IMR-90 (cell line): ENCODE measurements around the gene SERINC3. TPM values are rescaled to one million over a fixed set of nuclear protein-coding genes. Genes with fewer than 3 reads are reported as not detected.

Experiments used
- ATAC-seq: fragments of 200-7000 bp; cut with Tn5 transposase; 2 replicates; pipeline ENCODE4 v1.9.1; 2020; ENCODE audit warnings: low read depth, mild to moderate bottlenecking, moderate library complexity
- Bru-seq: library from RNA; stranded (reverse); fragments of 400-500 nt; gene quantifications from one replicate; lab custom pipeline; 2021; lab: Mats Ljungman, UMichigan
- BruChase-seq, 2 experiments: library from RNA; stranded (reverse); fragments of 400-500 nt; gene quantifications; one replicate each; lab custom pipeline; 2021; lab: Mats Ljungman, UMichigan
- BruUV-seq: library from RNA; stranded (reverse); fragments of 400-500 nt; replicated peaks from 2 replicates; lab custom pipeline; 2021; lab: Mats Ljungman, UMichigan
- CTCF ChIA-PET: fragments of 300-600 bp; formaldehyde crosslinking; extraction: SDS; loops from one replicate; lab custom pipeline; 2021; ENCODE audit warnings: antibody characterized with exemption; lab: Yijun Ruan, JAX
- POLR2A ChIA-PET: fragments of 300-600 bp; sonication (Branson Sonifier 250); formaldehyde crosslinking; loops from one replicate; lab custom pipeline; 2022; ENCODE audit warnings: antibody characterized with exemption; ENCODE audit not compliant: unreplicated experiment; lab: Charles Lee
- DNase-seq: peaks from one replicate; pipeline ENCODE4 v3.0.0; 2013
- H2AFZ ChIP-seq: replicated peaks from 2 replicates; pipeline ENCODE3; 2013; ENCODE audit warnings: low read length, mild to moderate bottlenecking; ENCODE audit not compliant: poor library complexity
- H2AK5ac ChIP-seq: 2 replicates; pipeline ENCODE4 v1.6.1; 2013; ENCODE audit warnings: low read depth, low read length, inconsistent platforms
- H2AK9ac ChIP-seq: replicated peaks from 2 replicates; pipeline ENCODE3; 2013; ENCODE audit warnings: mild to moderate bottlenecking, low read depth, low read length, moderate library complexity; ENCODE audit not compliant: poor library complexity
- H2BK120ac ChIP-seq: 2 replicates; pipeline ENCODE4 v1.6.1; 2013; ENCODE audit warnings: low read depth, low read length, inconsistent platforms
- H2BK15ac ChIP-seq: 3 replicates; pipeline ENCODE4 v1.6.1; 2013; ENCODE audit warnings: low read depth, low read length, inconsistent platforms
- H2BK20ac ChIP-seq: 2 replicates; pipeline ENCODE4 v1.6.1; 2013; ENCODE audit warnings: low read depth, mild to moderate bottlenecking, inconsistent platforms, low read length, moderate library complexity
- H2BK5ac ChIP-seq: 2 replicates; pipeline ENCODE4 v1.6.1; 2013; ENCODE audit warnings: mild to moderate bottlenecking, low read depth, low read length, inconsistent platforms; ENCODE audit not compliant: poor library complexity, severe bottlenecking
- H3K14ac ChIP-seq: replicated peaks from 2 replicates; pipeline ENCODE4 v1.6.1; 2013; ENCODE audit warnings: low read depth, low read length, inconsistent platforms
- H3K18ac ChIP-seq: 2 replicates; pipeline ENCODE4 v1.6.1; 2013; ENCODE audit warnings: low read depth, low read length, control low read depth
- H3K23ac ChIP-seq: 2 replicates; pipeline ENCODE4 v1.6.1; 2013; ENCODE audit warnings: low read depth, low read length, inconsistent platforms
- H3K27ac ChIP-seq: 2 replicates; pipeline ENCODE4 v1.5.1; 2013; ENCODE audit warnings: mild to moderate bottlenecking, control low read depth, low read length; ENCODE audit not compliant: insufficient read depth
- H3K27me3 ChIP-seq: 2 replicates; pipeline ENCODE4 v1.6.1; 2013; ENCODE audit warnings: low read length; ENCODE audit not compliant: control insufficient read depth, insufficient read depth
- H3K36me3 ChIP-seq: 2 replicates; pipeline ENCODE4 v1.6.1; 2013; ENCODE audit warnings: low read length, mixed read lengths; ENCODE audit not compliant: control insufficient read depth, insufficient read depth
- H3K4ac ChIP-seq: 2 replicates; pipeline ENCODE4 v1.6.1; 2013; ENCODE audit warnings: low read depth, low read length, inconsistent platforms
- H3K4me1 ChIP-seq: 2 replicates; pipeline ENCODE4 v1.6.1; 2013; ENCODE audit warnings: low read length, mixed read lengths; ENCODE audit not compliant: control insufficient read depth, insufficient read depth
- H3K4me2 ChIP-seq: 2 replicates; pipeline ENCODE4 v1.6.1; 2013; ENCODE audit warnings: low read depth, mild to moderate bottlenecking, control low read depth, low read length, moderate library complexity
- H3K4me3 ChIP-seq: 2 replicates; pipeline ENCODE4 v1.5.1; 2013; ENCODE audit warnings: low read depth, mild to moderate bottlenecking, control low read depth, low read length, moderate library complexity; ENCODE audit not compliant: insufficient read depth
- H3K56ac ChIP-seq: 2 replicates; pipeline ENCODE4 v1.6.1; 2013; ENCODE audit warnings: low read length, inconsistent platforms; ENCODE audit not compliant: insufficient read depth; ENCODE audit errors: extremely low read depth
- H3K79me1 ChIP-seq, 2 experiments: 2 replicates each; pipeline ENCODE4 v1.6.1; 2013; ENCODE audit warnings: low read length in 2 of 2, inconsistent platforms in 1 of 2, low read depth in 1 of 2
- H3K9ac ChIP-seq: 2 replicates; pipeline ENCODE4 v1.6.1; 2013; ENCODE audit warnings: low read depth, low read length, control low read depth
- H3K9me1 ChIP-seq: 2 replicates; pipeline ENCODE4 v1.6.1; 2013; ENCODE audit warnings: low read length, inconsistent platforms; ENCODE audit not compliant: insufficient read depth
- H3K9me3 ChIP-seq: 2 replicates; pipeline ENCODE4 v1.6.1; 2013; ENCODE audit warnings: low read length; ENCODE audit not compliant: control insufficient read depth, insufficient read depth
- H4K20me1 ChIP-seq: 2 replicates; pipeline ENCODE4 v1.6.1; 2013; ENCODE audit warnings: low read length, inconsistent platforms; ENCODE audit not compliant: insufficient read depth
- H4K5ac ChIP-seq: 2 replicates; pipeline ENCODE4 v1.6.1; 2013; ENCODE audit warnings: mild to moderate bottlenecking, low read depth, low read length, control low read depth
- H4K8ac ChIP-seq, 2 experiments: 2 replicates each; pipeline ENCODE4 v1.6.1; 2013; ENCODE audit warnings: low read depth in 2 of 2, low read length in 2 of 2, control low read depth in 1 of 2, inconsistent platforms in 1 of 2
- H4K91ac ChIP-seq: 2 replicates; pipeline ENCODE4 v1.6.1; 2013; ENCODE audit warnings: low read depth, low read length, inconsistent platforms; ENCODE audit not compliant: insufficient read depth
- BHLHE40 ChIP-seq: fragments of 150-350 bp; IDR thresholded peaks from 2 replicates; pipeline ENCODE4 v1.6.1; 2016; ENCODE audit warnings: mild to moderate bottlenecking, low read depth, low read length
- CHD1 ChIP-seq: IDR thresholded peaks from 2 replicates; pipeline ENCODE4 v1.6.1; 2012; ENCODE audit warnings: low read depth, low read length, improper control_type of control experiment
- ELK1 ChIP-seq: fragments of 150-350 bp; IDR thresholded peaks from 2 replicates; pipeline ENCODE4 v1.6.1; 2016; ENCODE audit warnings: low read depth, mild to moderate bottlenecking, low read length, moderate library complexity, borderline replicate concordance
- FOS ChIP-seq: fragments of 150-350 bp; IDR thresholded peaks from 2 replicates; pipeline ENCODE4 v1.6.1; 2016; ENCODE audit warnings: low read depth, low read length
- MAZ ChIP-seq: IDR thresholded peaks from 2 replicates; pipeline ENCODE4 v1.6.1; 2012; ENCODE audit warnings: low read depth, mild to moderate bottlenecking, low read length, improper control_type of control experiment, moderate library complexity, borderline replicate concordance
- MXI1 ChIP-seq: IDR thresholded peaks from 2 replicates; pipeline ENCODE4 v1.6.1; 2012; ENCODE audit warnings: low read depth, mild to moderate bottlenecking, low read length, moderate library complexity, borderline replicate concordance
- NFE2L2 ChIP-seq: fragments of 150-350 bp; IDR thresholded peaks from 2 replicates; pipeline ENCODE4 v1.6.1; 2016; ENCODE audit warnings: low read depth, mild to moderate bottlenecking, low read length
- POLR2A ChIP-seq: IDR thresholded peaks from 2 replicates; pipeline ENCODE4 v1.6.1; 2012; ENCODE audit warnings: mild to moderate bottlenecking, low read depth, low read length
- RAD21 ChIP-seq: IDR thresholded peaks from 2 replicates; pipeline ENCODE4 v1.6.1; 2012; ENCODE audit warnings: low read length, improper control_type of control experiment
- RCOR1 ChIP-seq: IDR thresholded peaks from 2 replicates; pipeline ENCODE4 v1.6.1; 2012; ENCODE audit warnings: mild to moderate bottlenecking, low read length, improper control_type of control experiment; ENCODE audit not compliant: insufficient replicate concordance
- SMC3 ChIP-seq: fragments of 150-350 bp; IDR thresholded peaks from 2 replicates; pipeline ENCODE4 v1.6.1; 2016; ENCODE audit warnings: low read depth, mild to moderate bottlenecking, antibody characterized with exemption, low read length, moderate library complexity
- USF2 ChIP-seq: fragments of 150-350 bp; IDR thresholded peaks from 2 replicates; pipeline ENCODE4 v1.6.1; 2017; ENCODE audit warnings: mild to moderate bottlenecking, antibody characterized with exemption, low read length, low read depth
- WGBS, 2 experiments: methylation state at CpG; one replicate each; pipeline versions ENCODE4 v1.1.5 to v1.1.7; 2013; ENCODE audit warnings: missing lambda C conversion rate in 2 of 2; ENCODE audit not compliant: insufficient read length in 1 of 2; ENCODE audit errors: extremely low coverage in 2 of 2; 5-methylcytosine and 5-hydroxymethylcytosine counted together
- dilution Hi-C: fragments of 300-500 bp; cut with HindIII; formaldehyde crosslinking; loops from one replicate; pipeline ENCODE4 v1.14.3; 2018; ENCODE audit warnings: low sequenced_read_pairs; ENCODE audit not compliant: unreplicated experiment
- in situ Hi-C: fragments of 300-500 bp; cut with MboI; formaldehyde crosslinking; loops from 3 replicates; pipeline ENCODE4 v1.14.3; 2019; ENCODE audit warnings: low sequenced_read_pairs, inconsistent platforms, mixed read lengths
- intact Hi-C: fragments of 100-400 bp; cut with micrococcal nuclease; formaldehyde crosslinking; loops from 2 replicates; pipeline ENCODE4 v1.10.0; 2022
- long read RNA-seq: library from polyadenylated mRNA; unstranded; transcript quantifications from one replicate; pipeline ENCODE4 v2.0.0, GENCODE V29; 2021; ENCODE audit not compliant: unreplicated experiment
- polyA plus RNA-seq, 3 experiments: library from polyadenylated mRNA; depleted of rRNA; stranded (reverse); fragments of >200 nt; gene quantifications; 2 replicates each; pipeline ENCODE4 v1.2.3, GENCODE V29; 2012; ENCODE audit warnings: low replicate concordance in 1 of 3
- total RNA-seq: library from RNA; depleted of rRNA; stranded (reverse); fragments of >200 nt; gene quantifications from 2 replicates; pipeline ENCODE4 v1.2.3, GENCODE V29; 2012; rRNA removed

The SERINC3 gene
- total RNA-seq (88.3 and 101 TPM in 2 replicates), polyA plus RNA-seq (2012; rRNA removed) (132 TPM in 2 replicates), Bru-seq, nascent RNA (percentile 93 among the genes with signal in this experiment), BruChase-seq, experiment 1, labeled RNA remaining after a 6-hour chase (percentile 97 among the genes with signal in this experiment), BruChase-seq, experiment 2, labeled RNA remaining after a 2-hour chase (percentile 94 among the genes with signal in this experiment)
- polyA plus RNA-seq (2012; cell fraction: cytosol; rRNA removed), result 80.8 and 87.4 TPM in 2 replicates
- polyA plus RNA-seq (2012; cell fraction: nucleus; rRNA removed; ENCODE audit: low replicate concordance), result 53.6 and 92.5 TPM in 2 replicates
- long read RNA-seq, full-length matches to known transcripts, result 162 of 196 reads
- long read RNA-seq, partial matches to known transcripts, result 22 of 196 reads
- long read RNA-seq, other reads (novel, unspliced or antisense), result 12 of 196 reads

- peaks cover 1% of the 10 kb centered on the region; the same call in 1 of the 2 replicates for H3K36me3 ChIP-seq
- peak within 1 kb of the TSS; percentile 31; the same call in 1 of the 3 replicates for H2BK15ac ChIP-seq
- DNase-seq (peak; percentile 96), ATAC-seq (peak; percentile 99)
- no peaks in the 10 kb centered on the region for H3K9me3 ChIP-seq
- H4K20me1 ChIP-seq, result peaks cover 41% of the 10 kb centered on the region
- intact Hi-C loops (loop anchor here (2.0 kb wide), 1 partner anchor 89 kb away; no protein-coding TSS in a partner anchor), in situ Hi-C loops (no loop called here), dilution Hi-C loops (no loop called here)
- POLR2A ChIA-PET, result no interaction called here
- H2BK120ac ChIP-seq, result peak within 1 kb of the TSS; percentile 65
- peak within 1 kb of the TSS; percentile 98 for H3K9ac ChIP-seq
- TSS peak; percentile 57 for BruUV-seq
- peak within 1 kb of the TSS; percentile 97 for H3K14ac ChIP-seq
- H3K4me2 ChIP-seq, result peak within 1 kb of the TSS; percentile 75
- peaks cover 9% of the 10 kb centered on the region for H3K9me1 ChIP-seq
- H3K27me3 ChIP-seq, result no peaks in the 10 kb centered on the region
- H3K18ac ChIP-seq, result peak within 1 kb of the TSS; percentile 81
- H3K23ac ChIP-seq, result peak within 1 kb of the TSS; percentile 77
- H4K5ac ChIP-seq, result peak within 1 kb of the TSS; percentile 82
- H2BK5ac ChIP-seq, result peak within 1 kb of the TSS; percentile 97
- 1% methylated on average over 14 of the region's 49 CpGs; no CpG with 5 or more reads in 1 of the 2 experiments for WGBS, 2 experiments
- peaks cover 11% of the 10 kb centered on the region for H3K4me1 ChIP-seq
- H3K4me3 ChIP-seq, result peak within 1 kb of the TSS; percentile 89
- H3K27ac ChIP-seq, result peak within 1 kb of the TSS; percentile 97
- CTCF ChIA-PET, result interaction anchor here (0.5 to 1.1 kb wide), 3 partner anchors 11 to 37 kb away, joined by 3 to 6 read pairs (median 3); no protein-coding TSS in a partner anchor
- H4K8ac ChIP-seq, result peak within 1 kb of the TSS; percentile 68 to 93
- H4K91ac ChIP-seq, result peak within 1 kb of the TSS; percentile 86
- peak within 1 kb of the TSS; percentile 97 for H3K4ac ChIP-seq
- H2AK9ac ChIP-seq, result peak within 1 kb of the TSS; percentile 99
- H2BK20ac ChIP-seq, result peak within 1 kb of the TSS; percentile 57; the same call in 1 of the 2 replicates
- H3K79me1 ChIP-seq, result peaks cover 0 to 41% of the 10 kb centered on the region in 2 experiments; a peak in 2 of 4 replicates
- peak within 1 kb of the TSS; percentile 95 for H2AFZ ChIP-seq
- H2AK5ac ChIP-seq, result peak within 1 kb of the TSS; percentile 88
- peak within 1 kb of the TSS; percentile 92 for H3K56ac ChIP-seq
- 0 out of 2 replicates have a peak, but pooled peaks have one; percentile 9 for TF ChIP-seq SMC3
- TF ChIP-seq MXI1, result peak; percentile 82
- peak; percentile 92 for TF ChIP-seq POLR2A
- no peak; the same call in none of the 2 replicates for TF ChIP-seq BHLHE40
- TF ChIP-seq NFE2L2, result peak; percentile 68
- TF ChIP-seq RAD21, result no peak
- peak; percentile 76 for TF ChIP-seq FOS
- TF ChIP-seq USF2, result no peak
- peak; percentile 87 for TF ChIP-seq CHD1
- no peak for TF ChIP-seq RCOR1
- no peak for TF ChIP-seq ELK1
- no peak; the same call in 1 of the 2 replicates for TF ChIP-seq MAZ
These were observed at the start of gene SERINC3 for GRCh38 chr20:44521484-44522481. Gene SERINC3 (minus strand): TSS chr20:44522070. CDS start chr20:44521951, 119 bp downstream.
